Osteoblast (primary cell): ENCODE results near the gene NDUFA13. TPM values are rescaled to one million over a fixed set of nuclear protein-coding genes. Genes with fewer than 3 reads are reported as not detected.

Experiments used
- DNase-seq: peaks from one replicate; pipeline ENCODE4 v3.0.0; 2011; ENCODE audit warnings: low spot score, mixed read lengths; ENCODE audit not compliant: insufficient read length; ENCODE audit errors: missing footprints
- H2AFZ ChIP-seq: 2 replicates; pipeline ENCODE4 v1.6.0; 2011; ENCODE audit warnings: mild to moderate bottlenecking, low read length
- H3K27ac ChIP-seq: 2 replicates; pipeline ENCODE4 v1.5.1; 2011; ENCODE audit warnings: mild to moderate bottlenecking, low read depth, low read length, moderate library complexity
- H3K27me3 ChIP-seq: 2 replicates; pipeline ENCODE4 v1.6.0; 2012; ENCODE audit warnings: mild to moderate bottlenecking, control low read depth, inconsistent platforms, low read length, moderate library complexity; ENCODE audit not compliant: insufficient read depth
- H3K36me3 ChIP-seq: 2 replicates; pipeline ENCODE4 v1.5.1; 2011; ENCODE audit warnings: mild to moderate bottlenecking, low read length, control low read depth, moderate library complexity; ENCODE audit not compliant: insufficient read depth
- H3K4me1 ChIP-seq: 2 replicates; pipeline ENCODE4 v1.5.1; 2011; ENCODE audit warnings: mild to moderate bottlenecking, low read length, control low read depth, moderate library complexity; ENCODE audit not compliant: insufficient read depth
- H3K4me2 ChIP-seq: 2 replicates; pipeline ENCODE4 v1.6.0; 2011; ENCODE audit warnings: mild to moderate bottlenecking, low read length; ENCODE audit not compliant: insufficient read depth
- H3K4me3 ChIP-seq: fragments of 200-600 bp; sonication (generic); 3 replicates; pipeline ENCODE4 v1.5.1; 2012; ENCODE audit warnings: mild to moderate bottlenecking, low read length, inconsistent platforms; ENCODE audit not compliant: insufficient read depth
- H3K79me2 ChIP-seq: 2 replicates; pipeline ENCODE4 v1.6.0; 2012; ENCODE audit warnings: mild to moderate bottlenecking, low read length, control low read depth, inconsistent platforms; ENCODE audit not compliant: insufficient read depth
- H3K9me3 ChIP-seq: 2 replicates; pipeline ENCODE4 v1.5.1; 2011; ENCODE audit warnings: low read depth, low read length, control low read depth
- H4K20me1 ChIP-seq: 2 replicates; pipeline ENCODE4 v1.6.0; 2012; ENCODE audit warnings: mild to moderate bottlenecking, low read length, control low read depth; ENCODE audit not compliant: insufficient read depth
- total RNA-seq: library from RNA; depleted of rRNA; stranded (reverse); fragments of >200 nt; gene quantifications from 2 replicates; pipeline ENCODE4 v1.2.3, GENCODE V29; 2012
- TF ChIP-seq, protein P1 (sequence below): IDR thresholded peaks from 2 replicates; pipeline ENCODE4 v1.5.1; 2011; ENCODE audit warnings: mild to moderate bottlenecking, low read depth, low read length, moderate library complexity; ENCODE audit errors: extremely low read depth

NDUFA13 gene
- total RNA-seq, 1 donor, result 160 TPM

DNA sequence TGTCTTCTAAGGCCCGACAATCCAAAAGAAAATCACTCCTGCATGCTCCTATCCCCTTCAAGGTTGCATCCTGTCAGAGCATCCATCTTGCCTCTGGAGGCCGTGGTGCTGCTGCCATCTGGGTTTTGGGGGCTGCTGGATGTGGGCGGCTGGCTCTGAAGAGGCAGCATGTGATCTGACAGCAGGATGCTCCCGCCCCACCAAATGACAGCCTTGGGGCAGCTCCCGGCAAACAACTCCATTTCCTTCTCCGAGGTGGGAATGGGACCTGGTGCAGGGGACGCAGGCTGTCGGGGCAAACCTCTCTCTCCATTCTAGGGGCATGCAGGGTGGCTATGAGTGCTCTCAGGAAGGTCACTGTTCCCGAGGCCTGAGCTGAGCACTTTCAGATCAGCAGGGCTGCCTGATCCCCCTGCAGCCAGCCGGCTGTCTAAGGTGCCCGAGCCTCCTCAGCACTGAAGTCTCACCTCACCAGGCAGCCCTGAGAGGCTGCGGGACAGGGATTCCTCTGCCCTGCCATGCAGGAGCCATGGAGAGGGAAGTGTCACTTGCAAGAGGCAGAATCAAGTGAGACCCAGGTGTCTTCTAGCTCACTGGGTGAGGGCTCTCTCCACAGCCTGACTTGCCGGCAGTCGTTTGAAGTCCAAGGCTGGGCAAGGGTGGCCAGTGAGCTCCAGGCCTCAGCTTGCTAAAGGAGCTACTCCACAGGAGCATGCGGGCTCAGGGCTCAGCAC lies 29.5 kb upstream of the NDUFA13 start:
- TF ChIP-seq, protein P1, sequence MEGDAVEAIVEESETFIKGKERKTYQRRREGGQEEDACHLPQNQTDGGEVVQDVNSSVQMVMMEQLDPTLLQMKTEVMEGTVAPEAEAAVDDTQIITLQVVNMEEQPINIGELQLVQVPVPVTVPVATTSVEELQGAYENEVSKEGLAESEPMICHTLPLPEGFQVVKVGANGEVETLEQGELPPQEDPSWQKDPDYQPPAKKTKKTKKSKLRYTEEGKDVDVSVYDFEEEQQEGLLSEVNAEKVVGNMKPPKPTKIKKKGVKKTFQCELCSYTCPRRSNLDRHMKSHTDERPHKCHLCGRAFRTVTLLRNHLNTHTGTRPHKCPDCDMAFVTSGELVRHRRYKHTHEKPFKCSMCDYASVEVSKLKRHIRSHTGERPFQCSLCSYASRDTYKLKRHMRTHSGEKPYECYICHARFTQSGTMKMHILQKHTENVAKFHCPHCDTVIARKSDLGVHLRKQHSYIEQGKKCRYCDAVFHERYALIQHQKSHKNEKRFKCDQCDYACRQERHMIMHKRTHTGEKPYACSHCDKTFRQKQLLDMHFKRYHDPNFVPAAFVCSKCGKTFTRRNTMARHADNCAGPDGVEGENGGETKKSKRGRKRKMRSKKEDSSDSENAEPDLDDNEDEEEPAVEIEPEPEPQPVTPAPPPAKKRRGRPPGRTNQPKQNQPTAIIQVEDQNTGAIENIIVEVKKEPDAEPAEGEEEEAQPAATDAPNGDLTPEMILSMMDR, result no peak
- no peaks in the 10 kb centered on the region for H3K9me3 ChIP-seq
- peaks cover 5% of the 10 kb centered on the region for H3K36me3 ChIP-seq
- peak; percentile 5 for DNase-seq
- peaks cover 36% of the 10 kb centered on the region for H3K4me1 ChIP-seq
- H4K20me1 ChIP-seq, result peaks cover 12% of the 10 kb centered on the region
- no peak overlapping the region for H3K4me2 ChIP-seq
- H3K27me3 ChIP-seq, result no peaks in the 10 kb centered on the region
- H3K27ac ChIP-seq, result peak overlapping the region; percentile 71
- H3K79me2 ChIP-seq, result peaks cover 84% of the 10 kb centered on the region
- no peak overlapping the region for H2AFZ ChIP-seq
- H3K4me3 ChIP-seq, result no peak overlapping the region

DNA sequence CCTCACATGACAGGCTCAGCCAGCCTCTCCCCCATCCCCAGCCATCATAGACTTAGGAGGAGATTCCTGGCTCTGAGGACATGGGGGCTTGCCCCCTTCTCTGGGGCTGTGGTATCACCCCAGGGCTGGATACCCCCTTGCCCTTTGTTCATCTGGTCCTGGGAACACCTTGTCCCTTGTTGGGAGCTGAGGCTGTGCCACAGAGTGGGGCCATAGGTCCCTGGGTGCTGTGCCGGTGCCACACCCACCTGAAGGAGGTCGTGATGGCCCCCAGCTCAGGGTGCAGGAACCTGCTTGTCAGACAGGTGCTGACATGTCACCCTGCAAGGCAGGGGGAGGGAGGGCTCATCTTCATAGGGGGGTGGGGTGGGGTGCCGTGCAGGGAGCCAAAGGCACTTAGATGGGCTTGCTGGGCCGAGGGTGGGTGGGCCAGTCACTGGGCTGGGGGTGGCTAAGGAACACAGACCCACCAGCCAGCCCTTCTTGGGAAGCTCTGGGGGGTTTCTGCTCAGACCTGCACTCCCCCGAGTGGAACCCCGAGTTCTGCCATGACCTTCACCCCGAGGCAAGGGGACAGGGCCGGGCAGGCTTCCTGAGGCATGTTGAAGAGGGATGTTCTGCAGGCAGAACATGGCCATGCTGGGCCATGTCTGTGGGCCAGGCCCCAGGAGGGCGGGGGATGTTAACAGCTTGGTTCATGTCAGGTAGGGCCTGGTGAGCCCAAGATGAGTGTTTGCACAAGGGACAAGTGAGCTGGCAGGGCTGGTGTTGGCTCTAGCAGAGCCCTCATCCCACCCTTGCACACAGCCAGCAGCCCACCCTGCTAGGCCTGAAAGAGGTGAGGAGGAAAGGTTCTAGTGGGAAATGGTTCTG lies 28.7 kb upstream of the NDUFA13 start:
- Histone ChIP-seq H3K9me3 (no peaks in the 10 kb centered on the region), H3K4me2 (no peak overlapping the region), H3K4me1 (peaks cover 36% of the 10 kb centered on the region), H3K4me3 (no peak overlapping the region), H2AFZ (no peak overlapping the region), H3K27me3 (no peaks in the 10 kb centered on the region), H3K27ac (no peak overlapping the region), H3K36me3 (peaks cover 5% of the 10 kb centered on the region), H4K20me1 (peaks cover 14% of the 10 kb centered on the region), H3K79me2 (peaks cover 86% of the 10 kb centered on the region)
- TF ChIP-seq, protein P1, result no peak
- peak; percentile 80 for DNase-seq

DNA sequence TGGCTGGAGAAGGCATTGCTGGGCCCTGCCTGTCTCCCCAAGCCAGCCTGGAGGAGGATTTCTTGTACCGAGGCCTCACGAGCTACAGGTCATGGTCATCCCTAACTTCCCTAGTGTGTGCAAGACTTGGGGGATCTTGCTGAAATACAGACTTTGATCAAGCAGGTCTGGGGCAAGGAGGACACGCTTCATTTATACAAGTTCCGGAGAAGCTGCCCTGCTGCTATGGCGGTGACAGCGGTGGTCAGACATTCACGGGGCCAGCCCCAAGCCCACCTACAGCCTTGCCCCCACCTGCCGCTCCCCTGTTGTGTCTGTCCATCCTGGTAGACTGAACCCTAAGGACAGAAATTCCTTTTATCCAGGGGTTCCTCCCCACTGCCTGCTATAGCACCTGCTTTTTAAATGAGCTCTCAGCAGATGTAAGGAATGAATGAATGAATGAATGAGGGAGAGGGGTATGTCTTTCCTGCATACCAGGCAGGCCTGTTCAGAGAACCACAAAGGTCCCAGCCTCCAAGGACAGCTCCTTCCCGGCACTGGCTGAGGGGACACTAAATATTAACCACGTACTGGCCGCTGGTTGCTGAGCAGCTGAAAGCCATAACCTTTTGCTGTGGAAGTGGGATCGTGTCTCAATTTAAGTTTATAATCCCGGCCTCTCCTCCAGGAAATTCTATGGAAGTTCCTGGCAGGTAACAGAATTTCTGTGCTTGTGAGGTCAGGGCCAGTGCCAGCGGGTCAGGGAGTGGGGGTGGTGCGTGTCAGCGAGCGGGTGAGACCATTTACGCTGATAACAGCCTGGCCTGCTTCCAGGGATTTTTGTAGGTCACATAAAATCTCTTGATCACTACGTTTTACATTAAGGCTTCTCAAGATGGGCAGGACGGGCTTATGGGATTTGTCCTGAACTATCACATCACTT lies 27.8 kb upstream of the NDUFA13 start:
- no peak overlapping the region for H2AFZ ChIP-seq
- DNase-seq, result peak; percentile 81
- TF ChIP-seq, protein P1, result no peak

More for the DNA sequence above, 27.8 kb upstream of the NDUFA13 start:
- Histone ChIP-seq H3K4me1 (peaks cover 36% of the 10 kb centered on the region), H3K9me3 (no peaks in the 10 kb centered on the region), H3K27ac (peak overlapping the region; percentile 91), H3K4me3 (no peak overlapping the region), H3K27me3 (no peaks in the 10 kb centered on the region), H3K4me2 (peak overlapping the region; percentile 64), H3K36me3 (peaks cover 10% of the 10 kb centered on the region), H4K20me1 (peaks cover 14% of the 10 kb centered on the region), H3K79me2 (peaks cover 83% of the 10 kb centered on the region)
